ENCODE results near the gene CCDC27.
A peak's percentile ranks its signal among the peaks of the same experiment; 100 is the strongest.

The CCDC27 gene

GRCh38 chr1:3718764-3719163 lies 33.5 kb upstream of the CCDC27 start:
- DNase-seq (ENCODE audit: low read depth) = no peak

GRCh38 chr1:3721955-3722465 lies 30.2 kb upstream of the CCDC27 start:
- DNase-seq (ENCODE audit: low read depth) = no peak

GRCh38 chr1:3722846-3723245 lies 29.4 kb upstream of the CCDC27 start:
- no peak for DNase-seq (ENCODE audit: low read depth)

GRCh38 chr1:3724416-3725030 lies 27.7 kb upstream of the CCDC27 start:
- peak; percentile 71 for DNase-seq (ENCODE audit: low read depth)

- DNase-seq (ENCODE audit: low read depth) = no peak
Measured at GRCh38 chr1:3725366-3725765, 26.9 kb upstream of the CCDC27 start.

- no peak for DNase-seq (ENCODE audit: low read depth)
Measured at GRCh38 chr1:3727042-3727824, 25.0 kb upstream of the CCDC27 start.

- no peak for DNase-seq (ENCODE audit: low read depth)
Measured at GRCh38 chr1:3727825-3728776, 24.1 kb upstream of the CCDC27 start.

- no peak for DNase-seq (ENCODE audit: low read depth)
Measured at GRCh38 chr1:3729594-3730542, 22.4 kb upstream of the CCDC27 start.

- DNase-seq (ENCODE audit: low read depth) = no peak
Measured at GRCh38 chr1:3730543-3731247, 21.6 kb upstream of the CCDC27 start.

GRCh38 chr1:3731583-3732433 lies 20.4 kb upstream of the CCDC27 start:
- no peak for DNase-seq (ENCODE audit: low read depth)

GRCh38 chr1:3732434-3733093 lies 19.7 kb upstream of the CCDC27 start:
- no peak for DNase-seq (ENCODE audit: low read depth)

- DNase-seq (ENCODE audit: low read depth) = no peak
Measured at GRCh38 chr1:3733094-3733882, 19.0 kb upstream of the CCDC27 start.

- DNase-seq (ENCODE audit: low read depth) = no peak
Measured at GRCh38 chr1:3733883-3734589, 18.2 kb upstream of the CCDC27 start.

- no peak for DNase-seq (ENCODE audit: low read depth)
Measured at GRCh38 chr1:3734602-3735001, 17.6 kb upstream of the CCDC27 start.

GRCh38 chr1:3735027-3735681 lies 17.1 kb upstream of the CCDC27 start:
- DNase-seq (ENCODE audit: low read depth) = no peak

- no peak for DNase-seq (ENCODE audit: low read depth)
Measured at GRCh38 chr1:3735688-3736087, 16.6 kb upstream of the CCDC27 start.

GRCh38 chr1:3736131-3736561 lies 16.1 kb upstream of the CCDC27 start:
- no peak for DNase-seq (ENCODE audit: low read depth)

Data from stimulated activated CD8-positive, alpha-beta memory T cell treated with anti-CD3 and anti-CD28 coated beads, Interleukin-7, amount 100 ng/mL, for 24 hours (primary cell).